ENCODE data around the gene ME3.

DNA sequence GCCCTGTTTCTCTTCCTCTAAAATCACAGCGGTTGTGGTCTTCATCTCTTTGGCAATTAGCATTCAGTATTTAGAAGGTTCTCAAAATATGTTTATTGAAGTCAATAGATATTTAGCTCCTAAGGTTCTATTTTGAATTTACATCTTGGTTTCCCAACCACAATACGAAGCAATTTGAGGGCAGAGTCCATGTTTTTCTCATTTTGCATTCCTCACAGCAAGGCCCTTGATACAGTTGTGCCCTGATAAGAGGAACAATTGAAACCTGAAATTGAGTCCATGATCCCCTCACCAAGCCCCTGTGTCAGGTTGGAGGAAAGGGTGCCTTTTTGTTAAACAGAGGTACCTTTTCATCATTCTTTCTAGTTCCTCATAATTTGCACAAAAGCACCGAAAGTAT, 166.2 kb downstream of the ME3 start:
- TF ChIP-seq CREB1 (IDR thresholded peaks at IDR 0.05; ENCODE audit: low read depth): no peak
- TF ChIP-seq, protein P1, sequence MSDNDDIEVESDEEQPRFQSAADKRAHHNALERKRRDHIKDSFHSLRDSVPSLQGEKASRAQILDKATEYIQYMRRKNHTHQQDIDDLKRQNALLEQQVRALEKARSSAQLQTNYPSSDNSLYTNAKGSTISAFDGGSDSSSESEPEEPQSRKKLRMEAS (IDR thresholded peaks at IDR 0.05): no peak
- TF ChIP-seq TAF1 (IDR thresholded peaks at IDR 0.05; ENCODE audit: low read depth): no peak
- TF ChIP-seq, protein P2, sequence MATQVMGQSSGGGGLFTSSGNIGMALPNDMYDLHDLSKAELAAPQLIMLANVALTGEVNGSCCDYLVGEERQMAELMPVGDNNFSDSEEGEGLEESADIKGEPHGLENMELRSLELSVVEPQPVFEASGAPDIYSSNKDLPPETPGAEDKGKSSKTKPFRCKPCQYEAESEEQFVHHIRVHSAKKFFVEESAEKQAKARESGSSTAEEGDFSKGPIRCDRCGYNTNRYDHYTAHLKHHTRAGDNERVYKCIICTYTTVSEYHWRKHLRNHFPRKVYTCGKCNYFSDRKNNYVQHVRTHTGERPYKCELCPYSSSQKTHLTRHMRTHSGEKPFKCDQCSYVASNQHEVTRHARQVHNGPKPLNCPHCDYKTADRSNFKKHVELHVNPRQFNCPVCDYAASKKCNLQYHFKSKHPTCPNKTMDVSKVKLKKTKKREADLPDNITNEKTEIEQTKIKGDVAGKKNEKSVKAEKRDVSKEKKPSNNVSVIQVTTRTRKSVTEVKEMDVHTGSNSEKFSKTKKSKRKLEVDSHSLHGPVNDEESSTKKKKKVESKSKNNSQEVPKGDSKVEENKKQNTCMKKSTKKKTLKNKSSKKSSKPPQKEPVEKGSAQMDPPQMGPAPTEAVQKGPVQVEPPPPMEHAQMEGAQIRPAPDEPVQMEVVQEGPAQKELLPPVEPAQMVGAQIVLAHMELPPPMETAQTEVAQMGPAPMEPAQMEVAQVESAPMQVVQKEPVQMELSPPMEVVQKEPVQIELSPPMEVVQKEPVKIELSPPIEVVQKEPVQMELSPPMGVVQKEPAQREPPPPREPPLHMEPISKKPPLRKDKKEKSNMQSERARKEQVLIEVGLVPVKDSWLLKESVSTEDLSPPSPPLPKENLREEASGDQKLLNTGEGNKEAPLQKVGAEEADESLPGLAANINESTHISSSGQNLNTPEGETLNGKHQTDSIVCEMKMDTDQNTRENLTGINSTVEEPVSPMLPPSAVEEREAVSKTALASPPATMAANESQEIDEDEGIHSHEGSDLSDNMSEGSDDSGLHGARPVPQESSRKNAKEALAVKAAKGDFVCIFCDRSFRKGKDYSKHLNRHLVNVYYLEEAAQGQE (IDR thresholded peaks at IDR 0.05; ENCODE audit: low read depth): no peak
- TF ChIP-seq YY1 (IDR thresholded peaks at IDR 0.05; ENCODE audit: low read depth): no peak
- no peak for TF ChIP-seq EP300 (IDR thresholded peaks at IDR 0.05; ENCODE audit: borderline replicate concordance)
- no peak for TF ChIP-seq TCF12 (IDR thresholded peaks at IDR 0.05; ENCODE audit: low read depth)
- TF ChIP-seq RAD21 (IDR thresholded peaks at IDR 0.05; ENCODE audit: low read depth): no peak
- TF ChIP-seq, protein P3, sequence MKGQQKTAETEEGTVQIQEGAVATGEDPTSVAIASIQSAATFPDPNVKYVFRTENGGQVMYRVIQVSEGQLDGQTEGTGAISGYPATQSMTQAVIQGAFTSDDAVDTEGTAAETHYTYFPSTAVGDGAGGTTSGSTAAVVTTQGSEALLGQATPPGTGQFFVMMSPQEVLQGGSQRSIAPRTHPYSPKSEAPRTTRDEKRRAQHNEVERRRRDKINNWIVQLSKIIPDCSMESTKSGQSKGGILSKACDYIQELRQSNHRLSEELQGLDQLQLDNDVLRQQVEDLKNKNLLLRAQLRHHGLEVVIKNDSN (IDR thresholded peaks at IDR 0.05): no peak
- no peak for TF ChIP-seq EGR1 (IDR thresholded peaks at IDR 0.05)
- TF ChIP-seq FOXM1 (IDR thresholded peaks at IDR 0.05; ENCODE audit: borderline replicate concordance, low read depth): no peak

Measured in Ishikawa (cell line).